A673 (cell line): ENCODE measurements around the gene RAPGEF4.

Experiments used
- CTCF ChIP-seq: fragments of 300-800, 200-600 bp; sonication (generic); conservative IDR thresholded peaks from 2 replicates; pipeline ENCODE4 v1.5.1; 2017; ENCODE audit warnings: low read depth, mild to moderate bottlenecking, antibody characterized with exemption, low read length, moderate library complexity, mixed read lengths
- EZH2 ChIP-seq: fragments of 200-600 bp; sonication (generic); IDR thresholded peaks from 2 replicates; pipeline ENCODE4 v1.6.1; 2017; ENCODE audit warnings: borderline replicate concordance, low read depth, mild to moderate bottlenecking, mixed read lengths, antibody characterized with exemption, low read length; ENCODE audit not compliant: poor library complexity, severe bottlenecking

- TF ChIP-seq CTCF: no peak
- TF ChIP-seq EZH2: no peak
Observed at GRCh38 chr2:172924097-172924660, 188.5 kb downstream of the RAPGEF4 start.
